ENCODE results near the gene DHCR24.
"Not testable (repeated sequence)": the region's sequence is repeated elsewhere in the genome, so short reads cannot be mapped to it uniquely, and the experiment has no call there.

DHCR24 gene

DNA sequence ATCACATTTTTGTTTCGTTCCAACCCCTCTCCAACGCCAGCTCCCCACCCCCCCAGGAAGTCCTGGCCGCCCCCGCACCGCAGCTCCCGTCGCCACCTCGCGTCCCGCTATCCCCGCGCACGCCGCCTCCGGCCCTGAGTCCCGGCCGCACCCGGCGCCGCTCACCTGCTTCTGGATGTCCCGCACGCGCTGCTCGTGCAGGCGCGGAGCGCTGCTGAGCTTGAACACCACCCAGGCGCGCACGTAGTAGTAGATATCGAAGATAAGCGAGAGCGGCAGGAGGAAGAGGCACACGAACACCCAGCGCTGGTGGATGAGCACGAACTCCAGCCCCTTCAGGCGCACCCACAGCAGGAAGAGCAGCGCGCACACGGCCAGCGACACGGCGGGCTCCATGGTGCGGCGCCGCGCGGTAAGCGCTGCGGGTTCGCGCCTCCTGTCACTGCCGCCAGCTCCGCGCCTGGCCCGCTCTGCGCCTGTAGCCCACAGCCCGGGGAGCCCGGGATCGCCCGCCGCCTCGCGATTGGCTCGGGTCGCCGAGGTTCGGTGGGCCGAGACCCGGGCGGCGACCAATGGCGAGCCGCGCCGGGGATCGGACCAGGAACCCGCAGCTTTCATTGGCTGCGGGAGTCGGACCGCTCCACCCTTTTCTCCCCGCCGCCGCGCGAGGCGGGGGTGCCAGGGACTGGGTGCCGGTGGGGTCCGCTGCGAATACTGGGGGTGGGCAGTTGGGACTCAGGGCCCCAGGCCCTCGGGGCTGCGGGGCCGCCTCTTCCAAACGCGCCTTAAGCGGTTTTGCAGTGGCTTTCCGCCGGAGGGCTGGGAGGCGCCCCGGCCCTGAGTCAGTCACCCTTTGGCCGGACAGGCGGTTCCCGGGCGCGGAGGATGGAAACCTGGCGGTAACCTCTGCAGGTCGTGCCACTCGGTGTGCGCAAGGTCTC lies at the start of gene DHCR24:
Gene DHCR24, minus strand, starts transcription at position 472 of the 941 bp plus-strand sequence. Its CDS starts 76 bp downstream, at position 396.
- DNase-seq (ENCODE audit: low spot score) = peak; percentile 63

- no peak for DNase-seq (ENCODE audit: low spot score)
These were observed 49.8 kb upstream of the DHCR24 start for GRCh38 chr1:54936791-54937190.

DNA sequence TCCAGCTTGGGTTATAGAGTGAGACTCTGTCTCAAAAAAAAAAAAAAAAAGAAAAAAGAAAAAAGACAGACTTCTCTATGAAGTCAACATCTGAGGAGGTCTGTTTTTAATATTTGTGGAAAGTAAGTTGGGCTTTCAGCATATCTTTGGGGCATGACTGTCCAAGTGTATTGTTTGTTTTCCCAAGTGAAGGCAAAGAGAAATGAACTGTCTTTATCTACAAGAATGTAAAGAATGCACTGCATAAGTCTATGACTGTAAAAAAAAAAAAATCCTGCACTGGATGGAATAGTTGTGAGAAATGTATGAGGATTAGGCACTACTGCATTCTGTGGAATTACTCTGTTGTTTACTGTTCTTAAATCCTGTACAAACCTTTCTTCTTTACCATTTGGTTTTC lies 47.9 kb upstream of the DHCR24 start:
- DNase-seq (ENCODE audit: low spot score) = no peak

- DNase-seq (ENCODE audit: low spot score) = not testable (repeated sequence)
These were observed 47.1 kb upstream of the DHCR24 start for GRCh38 chr1:54934081-54934480.

GRCh38 chr1:54931275-54931840 lies 44.4 kb upstream of the DHCR24 start:
- no peak for DNase-seq (ENCODE audit: low spot score)

DNA sequence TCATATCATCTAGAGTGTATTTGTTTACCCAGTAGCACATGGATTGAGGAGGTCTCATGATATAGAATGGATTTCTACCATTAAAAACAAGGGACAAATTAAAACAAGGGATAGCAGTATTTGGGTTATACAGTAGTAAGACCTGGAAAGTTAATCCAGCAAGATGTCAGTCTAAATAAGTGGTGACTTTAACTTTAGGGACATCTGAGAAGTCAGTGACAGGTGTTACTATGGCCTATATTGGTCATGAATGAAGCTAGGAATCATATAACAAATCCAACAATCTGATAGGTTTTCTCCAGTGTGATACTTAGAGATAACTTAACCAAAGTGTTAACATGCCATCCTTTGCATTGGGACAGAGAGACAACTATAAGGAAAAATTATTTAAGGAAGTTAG lies 42.7 kb upstream of the DHCR24 start:
- DNase-seq (ENCODE audit: low spot score) = no peak

- no peak for DNase-seq (ENCODE audit: low spot score)
These were observed 41.3 kb upstream of the DHCR24 start for GRCh38 chr1:54928327-54928726.

GRCh38 chr1:54927472-54928240 lies 40.7 kb upstream of the DHCR24 start:
- DNase-seq (ENCODE audit: low spot score) = no peak

- no peak for DNase-seq (ENCODE audit: low spot score)
These were observed 40.0 kb upstream of the DHCR24 start for GRCh38 chr1:54926970-54927369.

DNA sequence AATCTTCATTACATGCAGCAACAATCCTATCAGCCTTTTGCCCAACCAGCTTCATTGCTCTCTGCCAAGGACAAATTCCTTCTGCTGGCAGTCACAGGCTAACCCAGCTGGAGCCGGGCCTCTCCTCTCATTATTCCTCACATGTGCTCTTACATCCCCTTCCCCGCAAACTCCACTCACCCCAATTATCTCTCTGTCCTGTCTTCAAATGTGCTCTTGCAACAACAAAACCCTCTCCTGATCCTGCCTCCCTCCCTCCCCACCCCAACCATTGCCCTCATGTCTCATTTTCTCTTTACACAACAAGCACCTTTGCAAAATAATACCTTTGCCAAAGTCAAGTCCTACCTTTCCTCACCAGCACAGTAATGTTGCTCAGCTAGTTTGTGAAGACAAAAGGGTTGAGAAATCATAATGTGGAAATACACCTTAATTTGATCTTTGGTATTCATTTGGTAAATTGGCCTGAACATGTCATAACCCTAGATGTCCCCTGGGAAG lies 36.0 kb upstream of the DHCR24 start:
- no peak for DNase-seq (ENCODE audit: low spot score)

DNA sequence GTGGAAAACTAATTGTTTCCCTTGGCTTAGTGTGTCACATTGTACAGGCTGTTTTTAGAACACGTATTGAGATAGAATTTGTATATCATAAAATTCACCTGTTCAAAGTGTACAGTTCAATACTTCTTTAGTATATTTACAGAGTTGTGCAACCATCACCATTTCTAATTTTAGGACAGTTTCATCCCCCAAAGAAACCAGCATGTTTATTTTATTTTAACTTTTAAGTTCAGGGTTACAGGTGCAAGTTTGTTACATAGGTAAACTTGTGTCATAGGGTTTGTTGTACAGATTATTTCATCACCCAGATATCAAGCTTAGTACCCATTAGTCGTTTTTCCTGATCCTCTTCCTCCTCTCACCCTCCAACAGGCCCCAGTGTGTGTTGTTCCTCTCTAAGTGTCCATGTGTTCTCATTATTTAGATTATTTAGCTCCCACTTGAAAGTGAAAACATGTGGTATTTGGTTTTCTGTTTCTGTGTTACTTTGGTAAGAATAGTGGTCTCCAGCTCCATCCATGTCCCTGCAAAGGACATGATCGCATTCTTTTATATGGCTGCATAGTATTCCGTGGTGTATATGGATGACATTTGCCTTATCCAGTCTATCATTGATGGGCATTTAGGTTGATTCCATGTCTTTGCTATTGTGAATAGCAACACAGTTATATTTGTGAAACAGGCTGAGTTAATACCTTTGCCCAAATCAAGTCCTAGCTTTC lies 35.2 kb upstream of the DHCR24 start:
- DNase-seq (ENCODE audit: low spot score) = no peak

DNA sequence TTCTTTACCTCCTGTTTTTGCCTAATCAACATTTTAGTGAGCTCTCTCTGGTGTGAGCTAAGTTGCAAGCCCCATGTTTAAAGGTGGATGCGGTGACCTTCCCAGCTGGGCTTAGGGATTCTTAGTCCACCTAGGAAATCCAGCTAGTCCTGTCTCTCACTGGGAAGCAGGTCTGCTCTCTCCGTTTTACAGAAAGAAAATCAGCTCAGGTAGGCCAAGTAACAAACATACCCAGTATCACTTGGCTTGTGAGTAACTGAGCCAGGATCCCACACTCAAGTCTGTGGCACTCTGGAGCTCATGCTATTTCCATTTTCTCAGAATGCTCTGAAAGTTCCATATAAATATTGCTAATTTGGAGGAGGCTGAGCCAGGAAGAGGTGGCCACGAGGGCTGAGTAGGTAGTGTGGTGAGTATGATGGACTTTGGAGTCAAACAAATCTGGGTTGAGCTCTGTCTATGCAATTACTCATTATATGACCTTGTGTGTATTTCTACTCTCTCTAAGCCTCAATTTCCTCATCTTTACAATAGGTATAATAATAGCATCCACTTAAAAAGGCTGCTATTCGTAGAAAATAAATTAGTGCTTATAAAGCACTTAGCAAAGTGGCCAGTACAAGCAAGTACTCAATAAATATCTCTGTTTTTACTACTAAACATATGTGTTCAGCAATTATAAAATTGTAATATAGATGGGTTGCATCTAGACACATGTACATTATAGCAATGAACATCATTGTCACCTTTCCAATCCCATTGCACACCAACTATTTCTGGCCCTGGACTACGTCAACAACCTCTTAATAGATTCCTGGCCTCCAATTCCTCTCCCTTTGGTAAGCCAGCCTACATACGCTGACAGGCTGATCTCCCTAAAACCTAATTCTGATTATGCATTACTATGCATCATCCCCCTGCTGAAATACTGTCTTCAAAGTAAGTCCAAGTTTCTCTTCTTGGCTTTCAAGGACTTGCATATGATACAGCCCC lies 32.7 kb upstream of the DHCR24 start:
- no peak for DNase-seq (ENCODE audit: low spot score)

DNA sequence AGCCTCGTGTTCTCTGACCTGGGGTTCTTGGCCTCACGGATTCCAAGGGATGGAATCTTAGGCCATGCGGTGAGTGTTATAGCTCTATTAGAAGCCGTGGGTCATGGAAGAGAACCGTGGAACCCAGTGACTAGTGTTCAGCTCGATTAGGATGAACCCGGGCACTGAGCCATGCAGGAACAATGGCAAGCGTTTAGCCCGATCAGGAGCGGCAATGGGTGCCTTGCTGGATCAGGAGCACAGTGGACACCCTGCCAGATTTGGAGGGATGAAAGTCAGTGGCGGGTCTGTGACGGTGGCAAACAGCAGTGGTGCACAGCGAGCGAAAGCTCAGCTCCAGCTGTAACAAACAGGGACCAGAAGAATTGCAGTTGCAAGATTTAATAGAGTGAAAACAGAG lies 24.1 kb upstream of the DHCR24 start:
- not testable (repeated sequence) for DNase-seq (ENCODE audit: low spot score)

DNA sequence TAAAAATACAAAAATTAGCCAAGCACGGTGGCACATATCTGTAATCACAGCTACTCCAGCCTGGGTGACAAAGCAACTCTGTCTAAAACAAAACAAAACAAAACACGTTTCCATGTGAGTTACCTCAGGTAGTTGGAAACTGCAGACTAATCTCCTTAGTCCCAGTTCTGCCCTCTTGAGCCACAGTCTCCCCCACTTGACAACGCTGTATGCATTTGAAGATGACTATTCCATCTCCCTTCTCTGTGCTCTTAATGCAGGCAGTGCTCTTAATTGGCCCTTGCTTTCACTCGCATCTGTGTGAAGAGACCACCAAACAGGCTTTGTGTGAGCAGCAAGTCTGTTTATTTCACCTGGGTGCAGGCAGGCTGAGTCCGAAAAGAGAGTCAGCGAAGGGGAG lies 19.6 kb upstream of the DHCR24 start:
- no peak for DNase-seq (ENCODE audit: low spot score)

DNA sequence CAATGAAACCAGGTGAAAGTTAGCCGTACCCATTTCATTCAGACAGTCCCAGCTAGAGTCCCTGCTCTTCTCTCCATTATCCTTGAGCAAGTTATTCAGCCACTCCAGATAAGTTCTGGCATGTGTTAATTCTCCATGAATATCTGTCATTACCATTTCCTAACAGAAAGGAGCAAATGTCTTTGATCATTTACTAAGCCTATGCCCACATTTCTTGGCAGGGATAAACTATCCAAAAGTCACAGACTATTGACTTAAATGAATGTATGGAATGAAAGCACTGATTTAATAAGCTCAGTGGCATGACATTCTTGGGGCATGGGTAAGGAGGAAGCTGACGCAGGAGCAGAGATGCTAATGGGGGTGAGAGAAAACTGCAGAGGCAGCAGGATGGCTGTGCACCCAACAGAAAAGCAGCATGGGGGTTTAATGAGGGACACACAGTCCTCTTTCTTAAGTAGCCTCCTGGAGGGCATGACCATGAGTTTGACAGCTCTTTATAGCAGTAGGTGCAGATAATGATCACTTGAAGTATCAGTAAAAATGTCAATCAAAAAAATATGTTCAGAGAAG lies 17.6 kb upstream of the DHCR24 start:
- no peak for DNase-seq (ENCODE audit: low spot score)

DNA sequence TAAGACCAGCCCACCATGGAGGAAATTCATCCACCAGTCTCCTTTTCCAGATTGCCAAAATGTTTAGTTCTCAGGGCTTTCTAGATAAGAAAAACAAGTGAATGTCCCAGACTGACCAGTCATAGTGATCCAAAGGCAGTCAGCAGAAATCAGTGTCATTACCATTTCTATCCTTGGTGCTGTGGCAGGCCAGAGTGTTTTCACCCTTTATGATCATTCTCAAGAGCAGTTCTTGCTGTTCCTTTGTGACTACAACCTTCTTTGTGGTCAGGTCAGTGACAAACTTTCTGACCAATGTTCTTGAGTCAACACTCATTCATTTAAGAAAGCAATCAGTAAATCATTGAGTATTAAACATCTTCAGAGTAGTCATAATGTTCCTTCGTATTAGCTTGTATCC lies 7.3 kb upstream of the DHCR24 start:
- no peak for DNase-seq (ENCODE audit: low spot score)

GRCh38 chr1:54892586-54892985 lies 5.6 kb upstream of the DHCR24 start:
- DNase-seq (ENCODE audit: low spot score) = no peak

GRCh38 chr1:54889132-54889725 lies 2.2 kb upstream of the DHCR24 start:
- no peak for DNase-seq (ENCODE audit: low spot score)

DNA sequence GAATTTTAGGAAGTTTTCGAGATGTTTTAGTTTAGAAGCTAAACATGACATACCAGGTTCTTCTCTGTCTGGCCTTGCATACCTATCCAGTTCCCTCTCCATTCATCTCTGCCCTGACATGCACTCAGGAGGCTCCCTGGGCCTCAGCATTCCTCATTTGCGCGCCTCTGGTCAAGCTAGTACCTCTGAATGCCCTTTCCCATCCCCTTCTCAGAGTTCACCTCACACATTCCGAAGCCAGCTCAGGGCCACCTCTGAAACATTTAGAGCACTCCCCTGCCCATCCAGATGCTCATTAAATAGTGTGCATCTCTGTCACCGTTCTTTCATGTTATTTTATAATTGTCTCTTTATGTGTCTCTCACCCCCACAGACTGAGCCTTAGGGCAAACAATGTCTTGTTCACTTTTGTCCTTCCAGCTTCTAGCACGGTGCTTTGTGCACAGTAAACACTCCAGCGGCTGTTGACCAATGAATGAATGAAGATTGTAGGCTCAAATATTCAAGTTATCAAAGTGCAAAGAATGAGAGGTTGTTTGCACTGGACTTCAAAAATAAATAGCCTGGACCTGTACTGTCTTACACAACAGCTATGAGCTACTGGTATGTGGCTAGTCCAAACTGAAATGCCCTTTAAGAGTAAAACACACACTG lies 1.2 kb upstream of the DHCR24 start:
- DNase-seq (ENCODE audit: low spot score) = no peak
